Measurements from ENCODE around the gene EXD1.

DNA sequence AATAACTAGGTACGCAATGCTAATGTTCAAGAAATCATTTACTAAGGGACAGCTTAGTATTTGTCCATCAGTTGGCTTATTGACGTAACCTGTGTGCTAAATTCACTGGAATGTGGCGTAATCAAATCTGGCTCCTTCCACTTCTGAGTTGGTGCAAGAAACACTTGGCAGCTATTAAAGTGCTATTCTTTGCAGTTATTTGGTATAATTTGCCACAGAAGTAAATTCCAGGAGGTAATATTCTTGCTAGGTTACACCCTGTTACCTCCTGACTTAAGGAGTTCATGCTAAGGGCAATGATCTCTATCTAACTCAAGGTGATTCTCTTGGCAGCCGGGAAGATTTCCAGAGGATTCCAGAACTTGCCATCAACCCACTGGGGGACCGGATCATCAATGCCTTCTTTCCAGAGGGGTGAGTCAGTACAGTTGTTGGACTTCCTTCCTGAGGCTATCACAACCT is 26.1 kb upstream of the EXD1 start:
- TF ChIP-seq, protein P1, sequence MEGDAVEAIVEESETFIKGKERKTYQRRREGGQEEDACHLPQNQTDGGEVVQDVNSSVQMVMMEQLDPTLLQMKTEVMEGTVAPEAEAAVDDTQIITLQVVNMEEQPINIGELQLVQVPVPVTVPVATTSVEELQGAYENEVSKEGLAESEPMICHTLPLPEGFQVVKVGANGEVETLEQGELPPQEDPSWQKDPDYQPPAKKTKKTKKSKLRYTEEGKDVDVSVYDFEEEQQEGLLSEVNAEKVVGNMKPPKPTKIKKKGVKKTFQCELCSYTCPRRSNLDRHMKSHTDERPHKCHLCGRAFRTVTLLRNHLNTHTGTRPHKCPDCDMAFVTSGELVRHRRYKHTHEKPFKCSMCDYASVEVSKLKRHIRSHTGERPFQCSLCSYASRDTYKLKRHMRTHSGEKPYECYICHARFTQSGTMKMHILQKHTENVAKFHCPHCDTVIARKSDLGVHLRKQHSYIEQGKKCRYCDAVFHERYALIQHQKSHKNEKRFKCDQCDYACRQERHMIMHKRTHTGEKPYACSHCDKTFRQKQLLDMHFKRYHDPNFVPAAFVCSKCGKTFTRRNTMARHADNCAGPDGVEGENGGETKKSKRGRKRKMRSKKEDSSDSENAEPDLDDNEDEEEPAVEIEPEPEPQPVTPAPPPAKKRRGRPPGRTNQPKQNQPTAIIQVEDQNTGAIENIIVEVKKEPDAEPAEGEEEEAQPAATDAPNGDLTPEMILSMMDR (IDR thresholded peaks at IDR 0.05): no peak
- no peak for TF ChIP-seq POLR2A (IDR thresholded peaks at IDR 0.05)

Data from esophagus squamous epithelium (tissue), 4 donors.